Pancreas (tissue), 10 donors: ENCODE data around the gene DNAJC25. TPM values are rescaled to one million over a fixed set of nuclear protein-coding genes. Genes with fewer than 3 reads are reported as not detected.

Experiments used
- ATAC-seq, 4 donors: fragments of 200-7000 bp; cut with Tn5 transposase; one replicate each; pipeline versions ENCODE4 v1.8.0 to v1.9.1; 2020; ENCODE audit warnings: mild to moderate bottlenecking in 4 of 4, moderate library complexity in 4 of 4
- DNase-seq, 6 donors: peaks; one replicate each; pipeline ENCODE4 v3.0.0-alpha.2; 2020
- FAIRE-seq: peaks from 2 replicates; lab custom pipeline; 2012; peaks lifted over from hg19 to GRCh38; lab: Jason Lieb, UNC
- H3K27ac ChIP-seq, 4 donors: fragments of 200-600 bp; sonication (generic); 1 replicate in 3 of 4; 2 replicates in 1 of 4; pipeline versions ENCODE4 v1.5.0 to v1.8.0; 2020
- H3K27me3 ChIP-seq, 4 donors: fragments of 200-600 bp; one replicate each; pipeline ENCODE4 v1.8.0; 2021
- H3K36me3 ChIP-seq, 3 donors: fragments of 200-600 bp; sonication (generic) in 1 of 3; one replicate each; pipeline versions ENCODE4 v1.5.0 to v1.8.0; 2020 to 2021
- H3K4me1 ChIP-seq, 3 donors: fragments of 200-600 bp; one replicate each; pipeline ENCODE4 v1.8.0; 2021
- H3K4me3 ChIP-seq, 4 donors: fragments of 200-600 bp; sonication (generic) in 2 of 4; one replicate each; pipeline versions ENCODE4 v1.5.0 to v1.8.0; 2020 to 2021
- H3K9me3 ChIP-seq, 4 donors: fragments of 200-600 bp; one replicate each; pipeline ENCODE4 v1.8.0; 2021
- CTCF ChIP-seq, 4 donors: fragments of 200-600 bp; sonication (generic) in 3 of 4; IDR thresholded peaks; one replicate each; pipeline versions ENCODE4 v1.5.0 to v1.8.0; 2021; ENCODE audit warnings: antibody characterized with exemption in 4 of 4
- WGBS, 2 donors: extraction: QIAGEN DNeasy Blood & Tissue Kit; methylation state at CpG; one replicate each; pipeline ENCODE4 v1.1.7; 2013; 5-methylcytosine and 5-hydroxymethylcytosine counted together
- intact Hi-C, 3 donors: fragments of 100-400 bp; cut with DNase I; formaldehyde crosslinking; loops; one replicate each; pipeline versions ENCODE4 v1.11.1 to v1.14.2; 2022
- polyA plus RNA-seq, 2 donors: library from polyadenylated mRNA; stranded (reverse); fragments of 200-250 nt; gene quantifications; one replicate each; pipeline ENCODE4 v1.2.3, GENCODE V29; 2013
- total RNA-seq, 6 donors: library from RNA; stranded (reverse); fragmentation: NEBNext Ultra II Directional in 4 of 6; extraction: Animal tissue kit (Norgen Biotek cat#: 25700) in 4 of 6; gene quantifications; one replicate each; pipeline versions ENCODE4 v1.2.1 to v1.2.4, GENCODE V29; 2021 to 2023
- donor health status: healthy with polysubstance abuse.
- donor health status: DM: no; HTN: no; CAD: no; lungs with moderate emphysema.
- donor health status: DM: no; HTN: no; CAD: no.
- donor health status: control.
- donor health status: control.
- donor health status: Bipolar disorder and iron deficiency.
- donor health status: DM: yes; HTN: yes; CAD: no.
- donor health status: DM: no; HTN: no; CAD: no.
- donor health status: DM: no; HTN: no; CAD: no.
- donor health status: DM: yes; HTN: yes; CAD: no.

The DNAJC25 gene
- total and polyA plus RNA-seq, 8 donors = 2.2 to 6.7 (median 3.5) TPM

- ATAC-seq (peak in 1 of 4 donors; percentile 52), DNase-seq (no peak), FAIRE-seq (no peak)
- Histone ChIP-seq H3K4me3 (no peak overlapping the region), H3K9me3 (no peaks in the 10 kb centered on the region), H3K27ac (no peak overlapping the region), H3K36me3 (peaks cover 0 to 21% (median 3%) of the 10 kb centered on the region in 3 donors), H3K4me1 (no peaks in the 10 kb centered on the region), H3K27me3 (no peaks in the 10 kb centered on the region)
- intact Hi-C loops = no loop called here
- no peak for TF ChIP-seq CTCF (IDR thresholded peaks at IDR 0.05)
- 80 to 81% methylated on average over 4 of the region's 4 CpGs for WGBS, 2 donors
Measured at GRCh38 chr9:111648066-111648465, 16.9 kb downstream of the DNAJC25 start.

- peaks cover 0 to 29% (median 7%) of the 10 kb centered on the region in 3 donors for H3K36me3 ChIP-seq
- no peak overlapping the region for H3K4me3 ChIP-seq
- ATAC-seq = no peak
- no peak for TF ChIP-seq CTCF (IDR thresholded peaks at IDR 0.05)
- no peaks in the 10 kb centered on the region for H3K9me3 ChIP-seq
- no peaks in the 10 kb centered on the region for H3K4me1 ChIP-seq
- DNase-seq = no peak
- no peaks in the 10 kb centered on the region for H3K27me3 ChIP-seq
- intact Hi-C loops = no loop called here
- 58 to 62% methylated on average over 4 of the region's 4 CpGs for WGBS, 2 donors
- H3K27ac ChIP-seq = no peak overlapping the region
- FAIRE-seq = no peak
Measured at GRCh38 chr9:111649016-111649415, 17.9 kb downstream of the DNAJC25 start.

- ATAC-seq = no peak
- H3K27me3 ChIP-seq = no peaks in the 10 kb centered on the region
- no peaks in the 10 kb centered on the region for H3K4me1 ChIP-seq
- no peak overlapping the region for H3K4me3 ChIP-seq
- H3K36me3 ChIP-seq = peaks cover 0 to 12% (median 7%) of the 10 kb centered on the region in 3 donors
- no peak overlapping the region for H3K27ac ChIP-seq
- H3K9me3 ChIP-seq = no peaks in the 10 kb centered on the region
- intact Hi-C loops = no loop called here
- FAIRE-seq = no peak
- WGBS, 2 donors = 68 to 84% methylated on average over 6 of the region's 6 CpGs
- DNase-seq = no peak
- no peak for TF ChIP-seq CTCF (IDR thresholded peaks at IDR 0.05)
Measured at GRCh38 chr9:111657051-111657450, 25.9 kb downstream of the DNAJC25 start.

- no peak for DNase-seq
- WGBS, 2 donors = 61 to 67% methylated on average over 8 of the region's 8 CpGs
Measured at GRCh38 chr9:111658943-111659342, 27.8 kb downstream of the DNAJC25 start.

More at GRCh38 chr9:111658943-111659342, 27.8 kb downstream of the DNAJC25 start:
- H3K27me3 ChIP-seq = no peaks in the 10 kb centered on the region
- H3K9me3 ChIP-seq = no peaks in the 10 kb centered on the region
- intact Hi-C loops = no loop called here
- ATAC-seq = no peak
- no peaks in the 10 kb centered on the region for H3K4me1 ChIP-seq
- no peak for FAIRE-seq
- TF ChIP-seq CTCF (IDR thresholded peaks at IDR 0.05) = no peak
- H3K36me3 ChIP-seq = no peaks in the 10 kb centered on the region
- H3K4me3 ChIP-seq = no peak overlapping the region
- H3K27ac ChIP-seq = no peak overlapping the region
